NCI-H226 (cell line): Measurements from ENCODE around the gene TUT1.
A peak's percentile ranks its signal among the peaks of the same experiment; 100 is the strongest.
"Not testable (repeated sequence)": the region's sequence is repeated elsewhere in the genome, so short reads cannot be mapped to it uniquely, and the experiment has no call there.

Experiments used
- DNase-seq: peaks from one replicate; pipeline ENCODE4 v3.0.0-alpha.2; 2015

Gene TUT1

GRCh38 chr11:62603776-62604299, 12.5 kb upstream of the TUT1 start:
- no peak for DNase-seq

GRCh38 chr11:62603072-62603408, 11.7 kb upstream of the TUT1 start:
- DNase-seq = no peak

GRCh38 chr11:62602141-62603071, 11.1 kb upstream of the TUT1 start:
- DNase-seq = peak; percentile 29

DNA sequence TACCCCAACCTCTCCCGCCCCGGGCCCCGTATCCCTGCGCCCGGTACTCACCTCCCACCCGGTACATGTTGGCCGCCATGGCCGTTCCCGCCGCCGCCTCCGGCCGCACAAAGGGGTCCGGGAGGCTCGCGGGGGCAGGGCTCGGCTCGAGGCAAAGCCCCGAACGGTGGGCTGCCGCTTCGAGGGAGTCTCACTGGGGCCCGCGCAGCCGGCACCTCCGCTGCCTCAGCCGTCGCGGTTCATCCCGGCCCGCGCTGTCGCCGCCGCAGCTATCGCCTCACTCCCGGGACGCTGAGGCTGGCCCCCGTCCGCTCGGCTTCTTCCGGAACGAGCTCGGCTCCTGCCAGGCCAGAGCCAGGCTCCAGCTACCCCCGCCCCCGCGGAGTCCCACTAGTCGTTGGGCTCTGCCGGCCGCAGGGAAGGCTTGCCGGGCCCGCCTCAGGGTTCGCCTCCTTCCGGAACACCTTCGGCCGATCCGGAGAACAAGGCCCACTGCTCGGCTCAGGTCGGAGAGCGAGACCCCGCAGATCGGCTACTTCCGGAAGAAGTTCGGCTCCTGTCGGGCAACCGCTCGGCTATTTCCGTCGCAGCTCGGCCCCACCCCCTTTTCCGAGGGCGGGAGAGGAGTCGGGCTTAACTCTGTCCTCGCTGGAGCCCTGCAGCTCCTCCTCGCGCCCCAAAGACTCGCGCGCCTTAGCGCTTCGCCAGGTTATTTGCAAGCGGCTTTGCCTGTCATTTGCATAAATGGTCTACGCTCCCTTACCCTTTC, 10.2 kb upstream of the TUT1 start, which contains the start of gene MTA2:
MTA2 (minus strand) TSS at position 494 of the 769 bp plus-strand sequence; CDS start at position 79, 415 bp downstream.
- peak; percentile 93 for DNase-seq

GRCh38 chr11:62601122-62601371, 9.7 kb upstream of the TUT1 start:
- no peak for DNase-seq

- no peak for DNase-seq
Measured at GRCh38 chr11:62600367-62601121, 9.2 kb upstream of the TUT1 start.

DNA sequence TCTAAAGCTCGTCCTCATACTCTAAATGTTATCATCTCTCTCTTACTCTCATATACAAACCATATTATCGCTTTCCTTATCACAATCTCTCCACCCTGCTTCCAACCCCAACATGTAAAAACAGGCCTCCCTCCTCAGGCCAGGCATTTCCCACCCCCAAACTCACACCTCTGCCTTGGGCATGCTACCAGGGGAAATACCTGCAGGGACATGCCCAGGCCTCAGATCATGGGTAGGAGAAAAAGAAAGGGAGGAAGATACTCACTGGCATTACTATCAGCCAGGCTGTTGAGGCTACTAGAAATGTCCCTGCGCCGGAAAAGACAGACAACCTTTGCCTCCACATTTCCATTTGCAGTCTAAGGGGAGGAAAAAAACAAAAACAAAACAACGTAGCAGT, 8.6 kb upstream of the TUT1 start:
- no peak for DNase-seq

GRCh38 chr11:62599069-62599696, 7.9 kb upstream of the TUT1 start:
- peak; percentile 97 for DNase-seq

- DNase-seq = no peak
Measured at GRCh38 chr11:62595124-62595523, 3.8 kb upstream of the TUT1 start.

GRCh38 chr11:62593434-62594044, 2.2 kb upstream of the TUT1 start:
- peak; percentile 57 for DNase-seq

- no peak for DNase-seq
Measured at GRCh38 chr11:62592989-62593421, 1.7 kb upstream of the TUT1 start.

DNA sequence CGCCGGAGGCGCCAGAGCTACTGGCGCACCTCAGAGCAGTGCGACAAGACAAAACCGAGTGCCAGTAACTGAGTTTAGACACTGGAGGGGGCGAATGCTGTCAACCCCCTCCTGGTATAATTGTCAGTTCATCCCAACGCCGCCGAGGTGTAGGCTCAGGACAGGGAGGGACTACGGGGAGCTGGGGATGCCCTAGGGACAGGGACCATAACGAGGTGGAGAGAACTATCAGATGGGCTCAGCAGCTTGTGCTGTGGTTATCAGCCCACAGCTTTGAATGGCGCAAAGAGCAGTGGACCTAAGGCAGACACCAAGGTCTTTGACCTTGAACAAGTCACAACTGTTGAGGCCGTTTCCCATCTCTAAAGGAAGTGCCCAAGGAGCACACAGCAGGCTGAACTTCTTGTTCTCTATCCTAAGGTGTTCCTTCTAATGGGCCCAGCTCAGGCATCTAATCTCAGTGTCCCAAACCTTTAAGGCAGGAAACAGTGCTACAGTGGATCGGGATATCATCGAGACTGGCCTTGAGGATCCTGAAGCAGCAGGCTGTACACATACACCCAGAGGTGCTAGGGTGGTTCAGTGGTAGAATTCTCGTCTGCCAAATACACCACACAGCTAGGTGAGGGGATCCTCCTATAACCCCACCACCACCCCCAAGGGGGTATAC, 958 bp upstream of the TUT1 start:
- no peak for DNase-seq

DNA sequence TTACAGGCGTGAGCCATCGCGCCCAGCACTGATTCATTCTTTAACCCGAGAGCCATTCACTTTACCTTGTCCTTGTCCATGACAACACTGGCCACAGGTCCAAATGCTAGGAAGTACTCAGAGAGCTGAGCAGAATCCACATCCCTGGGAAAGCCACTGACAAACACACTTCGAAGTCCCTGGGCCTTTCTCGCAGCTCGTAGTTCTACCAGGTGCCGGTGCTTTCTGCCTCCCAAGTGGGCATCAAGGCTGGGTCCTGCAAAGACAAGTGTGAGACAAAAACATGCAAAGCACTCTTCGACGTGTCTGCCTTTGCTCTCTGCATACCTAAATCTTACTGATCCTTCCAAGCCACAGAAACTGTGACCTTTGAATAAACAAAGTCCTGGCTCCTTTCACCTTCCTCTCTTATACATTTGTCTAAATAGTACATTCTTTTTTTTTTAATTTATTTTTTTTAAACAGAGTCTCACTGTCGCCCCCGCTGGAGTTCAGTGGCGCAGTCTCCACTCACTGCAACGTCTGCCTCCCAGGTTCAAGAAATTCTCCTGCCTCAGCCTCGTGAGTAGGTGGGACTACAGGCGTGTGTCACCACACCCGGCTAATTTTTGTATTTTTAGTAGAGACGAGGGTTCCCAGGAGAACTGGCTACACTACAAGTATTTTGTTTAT, 2.2 kb downstream of the TUT1 start:
- no peak for DNase-seq

DNA sequence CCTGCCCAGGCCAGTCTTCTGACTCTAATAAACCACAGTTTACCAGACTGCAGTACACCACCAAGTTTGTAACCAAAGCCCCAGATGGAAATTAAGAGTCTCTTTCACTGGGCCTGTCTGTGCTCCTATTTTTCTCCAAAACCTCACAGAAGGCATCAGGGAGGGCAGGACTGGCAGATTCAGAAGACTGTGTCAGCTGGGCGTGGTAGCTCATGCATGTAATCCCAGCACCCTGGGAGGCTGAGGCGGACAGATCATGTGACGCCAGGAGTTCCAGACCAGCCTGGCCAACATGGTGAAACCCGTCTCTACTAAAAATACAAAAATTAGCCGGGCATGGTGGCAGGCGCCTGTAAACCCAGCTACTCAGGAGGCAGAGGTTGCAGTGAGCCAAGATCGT, 6.0 kb downstream of the TUT1 start:
- DNase-seq = not testable (repeated sequence)

GRCh38 chr11:62581735-62582134, 9.6 kb downstream of the TUT1 start:
- not testable (repeated sequence) for DNase-seq

DNA sequence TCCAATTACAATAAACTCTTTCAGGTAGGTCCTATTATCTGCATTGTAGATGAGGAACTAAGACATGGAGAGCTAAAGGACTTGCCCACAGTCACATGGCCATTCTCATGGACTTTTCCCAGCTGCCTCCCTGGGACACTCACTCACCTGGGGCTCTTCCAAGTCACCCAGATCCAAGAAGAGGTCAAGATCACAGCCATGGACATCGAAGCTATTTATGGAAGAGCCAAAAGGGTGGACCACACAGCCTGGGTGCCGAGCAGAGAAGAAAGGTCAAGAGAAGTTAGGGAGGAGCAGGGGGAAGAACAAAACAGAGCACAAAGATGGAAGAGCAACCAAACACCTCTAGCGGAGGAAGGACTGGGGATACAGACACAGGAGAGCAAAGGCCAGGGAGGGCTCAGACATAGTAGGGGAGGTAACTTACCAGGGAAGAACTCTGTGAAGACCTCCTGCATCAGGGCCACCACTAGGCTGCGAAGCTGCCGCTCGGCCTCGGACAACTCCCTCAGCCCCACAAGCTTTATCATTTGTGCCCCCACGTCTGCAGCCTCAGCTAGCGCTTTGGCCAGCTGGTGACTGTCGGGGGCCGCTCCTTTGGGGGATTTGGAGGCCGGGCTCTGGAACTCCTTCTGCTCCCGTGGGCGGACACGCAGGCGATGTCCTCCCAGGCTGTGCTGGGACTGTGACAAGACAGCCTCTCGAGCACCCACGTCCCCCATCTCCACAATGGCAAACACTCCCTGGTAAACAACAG, 10.2 kb downstream of the TUT1 start:
- no peak for DNase-seq

- DNase-seq = peak; percentile 16
Measured at GRCh38 chr11:62579252-62579651, 12.1 kb downstream of the TUT1 start.

GRCh38 chr11:62578541-62578940, 12.8 kb downstream of the TUT1 start:
- DNase-seq = no peak

DNA sequence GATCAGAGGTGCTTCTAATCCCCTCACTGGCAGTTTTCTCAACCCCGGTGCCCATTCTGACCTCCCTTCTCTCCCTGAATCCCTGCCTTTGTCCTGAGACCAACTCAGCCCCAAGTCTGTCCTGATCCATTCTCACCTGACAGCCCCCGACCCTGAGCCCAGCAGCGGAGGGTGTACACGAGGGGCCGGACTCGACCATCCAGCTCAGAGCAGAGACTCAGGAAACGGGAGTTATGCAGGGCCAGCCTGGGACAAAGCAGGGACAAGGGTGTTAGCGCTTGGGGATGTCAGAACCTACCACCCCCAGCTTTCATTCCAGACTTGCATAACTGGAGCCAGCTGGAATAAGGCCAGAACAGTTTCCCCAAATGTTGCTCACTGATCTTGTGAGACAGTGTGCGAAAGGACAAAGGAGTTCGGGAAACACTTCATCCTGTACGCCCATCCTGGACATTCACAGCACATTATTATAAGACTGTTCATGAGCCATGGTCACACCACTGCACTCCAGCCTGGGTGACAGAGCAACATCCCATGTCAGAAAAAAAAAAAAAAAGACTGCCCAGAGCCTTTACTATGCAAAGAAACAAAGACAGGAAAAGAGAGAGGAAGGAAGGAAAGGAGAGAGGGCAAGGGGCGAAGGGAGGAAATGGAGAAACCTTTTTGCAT, 14.1 kb downstream of the TUT1 start:
- DNase-seq = no peak

DNA sequence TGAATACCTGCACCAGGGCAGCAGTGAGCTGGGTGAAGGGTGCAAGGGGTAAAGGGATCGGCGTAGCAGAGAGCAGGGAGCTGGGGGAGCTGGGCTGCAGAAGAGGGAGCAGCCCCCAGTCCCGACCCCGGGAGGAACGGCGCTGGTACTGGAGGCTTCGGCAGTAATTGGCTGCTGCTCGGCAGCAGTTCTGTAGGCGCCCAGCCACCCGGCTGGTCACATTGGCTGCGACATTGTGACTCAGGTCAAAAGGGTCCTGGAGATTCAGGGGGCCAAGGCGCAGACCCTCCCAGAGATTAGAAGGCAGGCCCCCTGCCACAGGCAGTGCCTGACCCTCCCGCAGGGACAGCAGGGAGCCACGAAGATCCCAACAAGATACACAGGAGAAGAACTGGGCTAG, 15.5 kb downstream of the TUT1 start:
- no peak for DNase-seq
